WTC11 (cell line): ENCODE results near the gene SLC36A4. TPM values are rescaled to one million over a fixed set of nuclear protein-coding genes. Genes with fewer than 3 reads are reported as not detected.

Experiments used
- ATAC-seq: fragments of 200-7000 bp; cut with Tn5 transposase; 2 replicates; pipeline ENCODE4 v1.10.0; 2021; ENCODE audit warnings: mild to moderate bottlenecking, moderate library complexity
- CTCF ChIA-PET: fragments of 300-600 bp; sonication (Branson Sonifier 250); formaldehyde crosslinking; loops from one replicate; lab custom pipeline; 2021; ENCODE audit warnings: antibody characterized with exemption; lab: Charles Lee
- POLR2A ChIA-PET: fragments of 350-600 bp; sonication (Branson Sonifier 250); formaldehyde crosslinking; loops from one replicate; lab custom pipeline; 2021; ENCODE audit warnings: antibody characterized with exemption; lab: Charles Lee
- DNase-seq: peaks from one replicate; pipeline ENCODE4 v3.0.0; 2021; ENCODE audit warnings: low spot score
- H3K27ac Mint-ChIP-seq: 2 replicates; pipeline ENCODE4 v1.8.0; 2021; ENCODE audit warnings: mixed read lengths
- H3K27me3 Mint-ChIP-seq: 2 replicates; pipeline ENCODE4 v1.8.0; 2021; ENCODE audit warnings: low read depth, mild to moderate bottlenecking, moderate library complexity, mixed read lengths
- H3K36me3 Mint-ChIP-seq: 2 replicates; pipeline ENCODE4 v1.8.0; 2021; ENCODE audit warnings: mixed read lengths
- H3K4me1 Mint-ChIP-seq: 2 replicates; pipeline ENCODE4 v1.8.0; 2022; ENCODE audit warnings: mixed read lengths
- H3K4me3 Mint-ChIP-seq: 2 replicates; pipeline ENCODE4 v1.8.0; 2021; ENCODE audit warnings: mild to moderate bottlenecking, moderate library complexity, mixed read lengths
- H3K9me3 Mint-ChIP-seq: 2 replicates; pipeline ENCODE4 v1.8.0; 2021; ENCODE audit warnings: mixed read lengths
- CREM ChIP-seq: sonication (generic); formaldehyde crosslinking; IDR thresholded peaks from 2 replicates; pipeline ENCODE4 v1.8.1; 2022; ENCODE audit warnings: mild to moderate bottlenecking, missing genetic modification reagents, moderate library complexity
- ELF4 ChIP-seq: sonication (generic); formaldehyde crosslinking; IDR thresholded peaks from 2 replicates; pipeline ENCODE4 v1.8.1; 2022; ENCODE audit warnings: low read depth, mild to moderate bottlenecking, moderate library complexity, missing genetic modification reagents
- EMX1 ChIP-seq: fragments of 250-450 bp; sonication (Bioruptor Pico); IDR thresholded peaks from 2 replicates; pipeline ENCODE4 v1.8.0; 2021; ENCODE audit warnings: mild to moderate bottlenecking
- FOXK1 ChIP-seq: sonication (generic); formaldehyde crosslinking; IDR thresholded peaks from 2 replicates; pipeline ENCODE4 v1.8.0; 2022; ENCODE audit warnings: mild to moderate bottlenecking, moderate library complexity, missing genetic modification reagents
- FOXP4 ChIP-seq: sonication (generic); formaldehyde crosslinking; IDR thresholded peaks from 2 replicates; pipeline ENCODE4 v1.8.0; 2022; ENCODE audit warnings: mild to moderate bottlenecking, missing genetic modification reagents
- GRHL2 ChIP-seq: fragments of 250-450 bp; sonication (Bioruptor Pico); IDR thresholded peaks from 2 replicates; pipeline ENCODE4 v1.8.0; 2022; ENCODE audit warnings: mild to moderate bottlenecking, moderate library complexity; ENCODE audit not compliant: insufficient replicate concordance, severe bottlenecking
- MYBL2 ChIP-seq: sonication (generic); formaldehyde crosslinking; IDR thresholded peaks from 2 replicates; pipeline ENCODE4 v1.8.1; 2023; ENCODE audit warnings: mild to moderate bottlenecking, moderate library complexity, missing genetic modification reagents
- NR1H2 ChIP-seq: sonication (generic); formaldehyde crosslinking; IDR thresholded peaks from 2 replicates; pipeline ENCODE4 v1.9.0; 2021; ENCODE audit warnings: mild to moderate bottlenecking, moderate library complexity, missing genetic modification reagents
- PREB ChIP-seq: sonication (generic); formaldehyde crosslinking; IDR thresholded peaks from 2 replicates; pipeline ENCODE4 v1.8.1; 2022; ENCODE audit warnings: mild to moderate bottlenecking, missing genetic modification reagents, moderate library complexity, borderline replicate concordance
- PRRX2 ChIP-seq: fragments of 250-450 bp; sonication (Bioruptor Pico); IDR thresholded peaks from 2 replicates; pipeline ENCODE4 v1.8.0; 2021; ENCODE audit warnings: mild to moderate bottlenecking
- RORB ChIP-seq: fragments of 250-450 bp; sonication (Bioruptor Pico); IDR thresholded peaks from 2 replicates; pipeline ENCODE4 v1.9.0; 2021; ENCODE audit warnings: mild to moderate bottlenecking
- ZMAT4 ChIP-seq: fragments of 250-450 bp; sonication (Bioruptor Pico); IDR thresholded peaks from 2 replicates; pipeline ENCODE4 v1.9.0; 2021; ENCODE audit warnings: mild to moderate bottlenecking
- total RNA-seq: library from RNA; stranded (reverse); gene quantifications from 3 replicates; pipeline ENCODE4 v1.2.3, GENCODE V29; 2021
- TF ChIP-seq, protein P1 (sequence below): sonication (generic); formaldehyde crosslinking; IDR thresholded peaks from 2 replicates; pipeline ENCODE4 v1.8.1; 2023; ENCODE audit warnings: mild to moderate bottlenecking, moderate library complexity, missing genetic modification reagents
- TF ChIP-seq, protein P2 (sequence below): sonication (generic); formaldehyde crosslinking; IDR thresholded peaks from 2 replicates; pipeline ENCODE4 v1.8.1; 2022; ENCODE audit warnings: mild to moderate bottlenecking, moderate library complexity, missing genetic modification reagents
- TF ChIP-seq, protein P3 (sequence below): sonication (generic); formaldehyde crosslinking; IDR thresholded peaks from 2 replicates; pipeline ENCODE4 v1.8.0; 2022; ENCODE audit warnings: missing genetic modification reagents
- TF ChIP-seq, protein P4 (sequence below): sonication (generic); formaldehyde crosslinking; IDR thresholded peaks from 2 replicates; pipeline ENCODE4 v1.8.0; 2023; ENCODE audit warnings: missing genetic modification reagents
- TF ChIP-seq, protein P5 (sequence below): fragments of 250-450 bp; sonication (Bioruptor Pico); IDR thresholded peaks from 2 replicates; pipeline ENCODE4 v1.9.0; 2021; ENCODE audit warnings: mild to moderate bottlenecking
- TF ChIP-seq, protein P6 (sequence below): sonication (generic); formaldehyde crosslinking; IDR thresholded peaks from 2 replicates; pipeline ENCODE4 v1.8.0; 2022; ENCODE audit warnings: mild to moderate bottlenecking, missing genetic modification reagents
- TF ChIP-seq, protein P7 (sequence below): sonication (generic); formaldehyde crosslinking; IDR thresholded peaks from 2 replicates; pipeline ENCODE4 v1.8.1; 2023; ENCODE audit warnings: mild to moderate bottlenecking, missing genetic modification reagents

The SLC36A4 gene
- total RNA-seq, 1 experiment from 2014 or later = 27.9 TPM

DNA sequence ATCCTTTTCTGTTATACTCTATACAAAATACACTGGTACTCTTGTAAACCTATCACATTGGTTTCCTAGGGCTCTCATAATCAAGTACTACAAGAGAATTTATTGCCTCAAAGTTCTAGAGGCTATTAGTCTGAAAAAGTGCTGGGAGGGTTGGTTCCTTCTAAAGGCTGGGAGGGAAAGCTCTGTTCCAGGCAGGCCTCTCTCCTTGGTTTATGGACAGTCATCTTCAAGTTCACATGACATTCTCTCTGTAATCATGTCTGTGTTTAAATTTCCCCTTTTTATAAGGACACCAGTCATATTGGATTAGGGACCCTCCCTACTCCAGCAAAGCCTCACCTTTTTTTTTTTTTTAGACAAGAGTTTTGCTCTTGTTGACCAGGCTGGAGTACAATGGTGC lies 9.1 kb downstream of the SLC36A4 start:
- CTCF ChIA-PET = no interaction called here
- Mint-ChIP-seq H3K9me3 (peaks cover 23% of the 10 kb centered on the region), H3K27ac (no peak overlapping the region)
- TF ChIP-seq, protein P1, sequence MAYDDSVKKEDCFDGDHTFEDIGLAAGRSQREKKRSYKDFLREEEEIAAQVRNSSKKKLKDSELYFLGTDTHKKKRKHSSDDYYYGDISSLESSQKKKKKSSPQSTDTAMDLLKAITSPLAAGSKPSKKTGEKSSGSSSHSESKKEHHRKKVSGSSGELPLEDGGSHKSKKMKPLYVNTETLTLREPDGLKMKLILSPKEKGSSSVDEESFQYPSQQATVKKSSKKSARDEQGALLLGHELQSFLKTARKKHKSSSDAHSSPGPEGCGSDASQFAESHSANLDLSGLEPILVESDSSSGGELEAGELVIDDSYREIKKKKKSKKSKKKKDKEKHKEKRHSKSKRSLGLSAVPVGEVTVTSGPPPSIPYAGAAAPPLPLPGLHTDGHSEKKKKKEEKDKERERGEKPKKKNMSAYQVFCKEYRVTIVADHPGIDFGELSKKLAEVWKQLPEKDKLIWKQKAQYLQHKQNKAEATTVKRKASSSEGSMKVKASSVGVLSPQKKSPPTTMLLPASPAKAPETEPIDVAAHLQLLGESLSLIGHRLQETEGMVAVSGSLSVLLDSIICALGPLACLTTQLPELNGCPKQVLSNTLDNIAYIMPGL (CRISPR knock-in tag) = no peak
- TF ChIP-seq NR1H2 (CRISPR knock-in tag) = no peak
- no peak for TF ChIP-seq PREB (CRISPR knock-in tag)
- TF ChIP-seq, protein P2, sequence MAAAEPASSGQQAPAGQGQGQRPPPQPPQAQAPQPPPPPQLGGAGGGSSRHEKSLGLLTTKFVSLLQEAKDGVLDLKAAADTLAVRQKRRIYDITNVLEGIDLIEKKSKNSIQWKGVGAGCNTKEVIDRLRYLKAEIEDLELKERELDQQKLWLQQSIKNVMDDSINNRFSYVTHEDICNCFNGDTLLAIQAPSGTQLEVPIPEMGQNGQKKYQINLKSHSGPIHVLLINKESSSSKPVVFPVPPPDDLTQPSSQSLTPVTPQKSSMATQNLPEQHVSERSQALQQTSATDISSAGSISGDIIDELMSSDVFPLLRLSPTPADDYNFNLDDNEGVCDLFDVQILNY (CRISPR knock-in tag) = no peak
- no peak for TF ChIP-seq FOXK1 (CRISPR knock-in tag)
- no peak for TF ChIP-seq EMX1
- TF ChIP-seq GRHL2 (CRISPR knock-in tag) = no peak
- TF ChIP-seq, protein P3, sequence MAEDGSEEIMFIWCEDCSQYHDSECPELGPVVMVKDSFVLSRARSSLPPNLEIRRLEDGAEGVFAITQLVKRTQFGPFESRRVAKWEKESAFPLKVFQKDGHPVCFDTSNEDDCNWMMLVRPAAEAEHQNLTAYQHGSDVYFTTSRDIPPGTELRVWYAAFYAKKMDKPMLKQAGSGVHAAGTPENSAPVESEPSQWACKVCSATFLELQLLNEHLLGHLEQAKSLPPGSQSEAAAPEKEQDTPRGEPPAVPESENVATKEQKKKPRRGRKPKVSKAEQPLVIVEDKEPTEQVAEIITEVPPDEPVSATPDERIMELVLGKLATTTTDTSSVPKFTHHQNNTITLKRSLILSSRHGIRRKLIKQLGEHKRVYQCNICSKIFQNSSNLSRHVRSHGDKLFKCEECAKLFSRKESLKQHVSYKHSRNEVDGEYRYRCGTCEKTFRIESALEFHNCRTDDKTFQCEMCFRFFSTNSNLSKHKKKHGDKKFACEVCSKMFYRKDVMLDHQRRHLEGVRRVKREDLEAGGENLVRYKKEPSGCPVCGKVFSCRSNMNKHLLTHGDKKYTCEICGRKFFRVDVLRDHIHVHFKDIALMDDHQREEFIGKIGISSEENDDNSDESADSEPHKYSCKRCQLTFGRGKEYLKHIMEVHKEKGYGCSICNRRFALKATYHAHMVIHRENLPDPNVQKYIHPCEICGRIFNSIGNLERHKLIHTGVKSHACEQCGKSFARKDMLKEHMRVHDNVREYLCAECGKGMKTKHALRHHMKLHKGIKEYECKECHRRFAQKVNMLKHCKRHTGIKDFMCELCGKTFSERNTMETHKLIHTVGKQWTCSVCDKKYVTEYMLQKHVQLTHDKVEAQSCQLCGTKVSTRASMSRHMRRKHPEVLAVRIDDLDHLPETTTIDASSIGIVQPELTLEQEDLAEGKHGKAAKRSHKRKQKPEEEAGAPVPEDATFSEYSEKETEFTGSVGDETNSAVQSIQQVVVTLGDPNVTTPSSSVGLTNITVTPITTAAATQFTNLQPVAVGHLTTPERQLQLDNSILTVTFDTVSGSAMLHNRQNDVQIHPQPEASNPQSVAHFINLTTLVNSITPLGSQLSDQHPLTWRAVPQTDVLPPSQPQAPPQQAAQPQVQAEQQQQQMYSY (CRISPR knock-in tag) = no peak
- TF ChIP-seq MYBL2 (CRISPR knock-in tag) = no peak
- no peak for TF ChIP-seq ELF4 (CRISPR knock-in tag)
- TF ChIP-seq, protein P4, sequence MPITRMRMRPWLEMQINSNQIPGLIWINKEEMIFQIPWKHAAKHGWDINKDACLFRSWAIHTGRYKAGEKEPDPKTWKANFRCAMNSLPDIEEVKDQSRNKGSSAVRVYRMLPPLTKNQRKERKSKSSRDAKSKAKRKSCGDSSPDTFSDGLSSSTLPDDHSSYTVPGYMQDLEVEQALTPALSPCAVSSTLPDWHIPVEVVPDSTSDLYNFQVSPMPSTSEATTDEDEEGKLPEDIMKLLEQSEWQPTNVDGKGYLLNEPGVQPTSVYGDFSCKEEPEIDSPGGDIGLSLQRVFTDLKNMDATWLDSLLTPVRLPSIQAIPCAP = no peak
- no peak for TF ChIP-seq PRRX2
- TF ChIP-seq, protein P5, sequence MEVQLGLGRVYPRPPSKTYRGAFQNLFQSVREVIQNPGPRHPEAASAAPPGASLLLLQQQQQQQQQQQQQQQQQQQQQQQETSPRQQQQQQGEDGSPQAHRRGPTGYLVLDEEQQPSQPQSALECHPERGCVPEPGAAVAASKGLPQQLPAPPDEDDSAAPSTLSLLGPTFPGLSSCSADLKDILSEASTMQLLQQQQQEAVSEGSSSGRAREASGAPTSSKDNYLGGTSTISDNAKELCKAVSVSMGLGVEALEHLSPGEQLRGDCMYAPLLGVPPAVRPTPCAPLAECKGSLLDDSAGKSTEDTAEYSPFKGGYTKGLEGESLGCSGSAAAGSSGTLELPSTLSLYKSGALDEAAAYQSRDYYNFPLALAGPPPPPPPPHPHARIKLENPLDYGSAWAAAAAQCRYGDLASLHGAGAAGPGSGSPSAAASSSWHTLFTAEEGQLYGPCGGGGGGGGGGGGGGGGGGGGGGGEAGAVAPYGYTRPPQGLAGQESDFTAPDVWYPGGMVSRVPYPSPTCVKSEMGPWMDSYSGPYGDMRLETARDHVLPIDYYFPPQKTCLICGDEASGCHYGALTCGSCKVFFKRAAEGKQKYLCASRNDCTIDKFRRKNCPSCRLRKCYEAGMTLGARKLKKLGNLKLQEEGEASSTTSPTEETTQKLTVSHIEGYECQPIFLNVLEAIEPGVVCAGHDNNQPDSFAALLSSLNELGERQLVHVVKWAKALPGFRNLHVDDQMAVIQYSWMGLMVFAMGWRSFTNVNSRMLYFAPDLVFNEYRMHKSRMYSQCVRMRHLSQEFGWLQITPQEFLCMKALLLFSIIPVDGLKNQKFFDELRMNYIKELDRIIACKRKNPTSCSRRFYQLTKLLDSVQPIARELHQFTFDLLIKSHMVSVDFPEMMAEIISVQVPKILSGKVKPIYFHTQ (CRISPR knock-in tag) = no peak
- TF ChIP-seq, protein P6, sequence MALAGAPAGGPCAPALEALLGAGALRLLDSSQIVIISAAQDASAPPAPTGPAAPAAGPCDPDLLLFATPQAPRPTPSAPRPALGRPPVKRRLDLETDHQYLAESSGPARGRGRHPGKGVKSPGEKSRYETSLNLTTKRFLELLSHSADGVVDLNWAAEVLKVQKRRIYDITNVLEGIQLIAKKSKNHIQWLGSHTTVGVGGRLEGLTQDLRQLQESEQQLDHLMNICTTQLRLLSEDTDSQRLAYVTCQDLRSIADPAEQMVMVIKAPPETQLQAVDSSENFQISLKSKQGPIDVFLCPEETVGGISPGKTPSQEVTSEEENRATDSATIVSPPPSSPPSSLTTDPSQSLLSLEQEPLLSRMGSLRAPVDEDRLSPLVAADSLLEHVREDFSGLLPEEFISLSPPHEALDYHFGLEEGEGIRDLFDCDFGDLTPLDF (CRISPR knock-in tag) = no peak
- TF ChIP-seq FOXP4 (CRISPR knock-in tag) = no peak
- no peak for TF ChIP-seq CREM (CRISPR knock-in tag)
- TF ChIP-seq, protein P7, sequence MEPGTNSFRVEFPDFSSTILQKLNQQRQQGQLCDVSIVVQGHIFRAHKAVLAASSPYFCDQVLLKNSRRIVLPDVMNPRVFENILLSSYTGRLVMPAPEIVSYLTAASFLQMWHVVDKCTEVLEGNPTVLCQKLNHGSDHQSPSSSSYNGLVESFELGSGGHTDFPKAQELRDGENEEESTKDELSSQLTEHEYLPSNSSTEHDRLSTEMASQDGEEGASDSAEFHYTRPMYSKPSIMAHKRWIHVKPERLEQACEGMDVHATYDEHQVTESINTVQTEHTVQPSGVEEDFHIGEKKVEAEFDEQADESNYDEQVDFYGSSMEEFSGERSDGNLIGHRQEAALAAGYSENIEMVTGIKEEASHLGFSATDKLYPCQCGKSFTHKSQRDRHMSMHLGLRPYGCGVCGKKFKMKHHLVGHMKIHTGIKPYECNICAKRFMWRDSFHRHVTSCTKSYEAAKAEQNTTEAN = no peak
- TF ChIP-seq ZMAT4 (CRISPR knock-in tag) = no peak
- no peak for TF ChIP-seq RORB (CRISPR knock-in tag)

More for the DNA sequence above, 9.1 kb downstream of the SLC36A4 start:
- Mint-ChIP-seq H3K4me1 (peaks cover 8% of the 10 kb centered on the region), H3K36me3 (peaks cover 23% of the 10 kb centered on the region), H3K4me3 (no peak overlapping the region), H3K27me3 (no peaks in the 10 kb centered on the region)
- POLR2A ChIA-PET = no interaction called here
- DNase-seq (no peak), ATAC-seq (no peak)
